Lung (tissue), 12 donors: Measurements from ENCODE around the gene MASTL. TPM values are rescaled to one million over a fixed set of nuclear protein-coding genes. Genes with fewer than 3 reads are reported as not detected.

Experiments
- ATAC-seq: fragments of 200-7000 bp; cut with Tn5 transposase; one replicate; pipeline ENCODE4 v1.9.1; 2020; ENCODE audit warnings: moderate number of reproducible peaks; ENCODE audit not compliant: insufficient read depth, low FRiP score
- DNase-seq, 3 donors: peaks; one replicate each; pipeline ENCODE4 v3.0.0-alpha.2; 2013 to 2017
- H3K27ac ChIP-seq, 2 donors: one replicate each; pipeline ENCODE4 v1.5.1; 2013; ENCODE audit warnings: mild to moderate bottlenecking in 2 of 2, moderate library complexity in 2 of 2, control low read depth in 1 of 2, inconsistent platforms in 1 of 2, low read depth in 1 of 2, low read length in 1 of 2
- H3K27me3 ChIP-seq, 3 donors: one replicate each; pipeline ENCODE4 v1.5.1; 2013; ENCODE audit warnings: low read length in 2 of 3; ENCODE audit not compliant: control insufficient read depth in 3 of 3, insufficient read depth in 3 of 3
- H3K36me3 ChIP-seq, 4 donors: one replicate each; pipeline ENCODE4 v1.5.1; 2013; ENCODE audit warnings: low read length in 4 of 4, mild to moderate bottlenecking in 1 of 4, moderate library complexity in 1 of 4; ENCODE audit not compliant: control insufficient read depth in 4 of 4, insufficient read depth in 4 of 4
- H3K4me1 ChIP-seq, 5 donors: one replicate each; pipeline ENCODE4 v1.5.1; 2013; ENCODE audit warnings: low read length in 5 of 5, mild to moderate bottlenecking in 2 of 5, moderate library complexity in 1 of 5; ENCODE audit not compliant: control insufficient read depth in 5 of 5, insufficient read depth in 5 of 5
- H3K4me3 ChIP-seq: one replicate; pipeline ENCODE4 v1.5.1; 2013; ENCODE audit warnings: mild to moderate bottlenecking, control low read depth, moderate library complexity
- H3K9ac ChIP-seq, 2 donors: one replicate each; pipeline ENCODE4 v1.5.1; 2013; ENCODE audit warnings: low read length in 2 of 2, control low read depth in 1 of 2; ENCODE audit not compliant: insufficient read depth in 1 of 2
- H3K9me3 ChIP-seq, 4 donors: one replicate each; pipeline ENCODE4 v1.5.1; 2013; ENCODE audit warnings: low read length in 3 of 4, mild to moderate bottlenecking in 1 of 4, moderate library complexity in 1 of 4; ENCODE audit not compliant: control insufficient read depth in 4 of 4, insufficient read depth in 3 of 4
- WGBS, 2 donors: extraction: QIAGEN DNeasy Blood & Tissue Kit; methylation state at CpG; one replicate each; pipeline ENCODE4 v1.1.7; 2013; 5-methylcytosine and 5-hydroxymethylcytosine counted together
- polyA plus RNA-seq, 2 donors: library from polyadenylated mRNA; stranded (reverse); fragments of 200-250 nt; gene quantifications; one replicate each; pipeline ENCODE4 v1.2.1, GENCODE V29; 2013
- total RNA-seq, 2 donors: library from RNA; depleted of rRNA in 1 of 2; stranded (reverse); fragments of >200 nt in 1 of 2; gene quantifications; one replicate each; pipeline ENCODE4 v1.2.1, GENCODE V29; 2014 to 2021
- TF ChIP-seq, protein P1 (sequence below): IDR thresholded peaks from 2 replicates; pipeline ENCODE4 v1.5.1; 2012; ENCODE audit warnings: mild to moderate bottlenecking; ENCODE audit errors: control extremely low read depth, extremely low read depth
- donor health status: control.
- donor health status: control.
- donor health status: Bipolar disorder and iron deficiency.
- donor health status: healthy.
- donor health status: DM: yes; HTN: yes; CAD: no.

Gene MASTL
- total and polyA plus RNA-seq, 4 donors, result 4.5 to 12.2 (median 6.3) TPM

DNA sequence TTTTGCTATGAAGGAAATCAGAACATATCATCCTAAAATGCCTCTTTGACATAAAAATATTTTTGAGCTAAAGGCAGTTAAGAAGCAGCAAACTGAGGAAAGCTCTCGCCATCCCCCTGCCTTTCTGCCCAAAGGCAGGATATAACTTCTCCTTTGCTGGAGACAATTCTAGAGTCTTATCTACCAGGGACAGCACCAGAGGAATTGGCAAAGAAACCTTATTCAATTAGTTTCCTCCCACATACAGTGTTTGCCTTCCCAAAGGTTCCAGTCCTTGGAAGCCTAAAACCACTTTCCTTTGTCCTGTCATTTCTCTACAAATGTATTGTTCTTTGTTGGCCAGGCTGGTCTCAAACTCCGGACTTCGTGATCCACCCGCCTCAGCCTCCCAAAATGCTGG is 33.7 kb downstream of the MASTL start:
- 96% methylated on average over 4 of the region's 4 CpGs for WGBS, 2 donors
- H3K4me1 ChIP-seq, result no peaks in the 10 kb centered on the region
- TF ChIP-seq, protein P1, sequence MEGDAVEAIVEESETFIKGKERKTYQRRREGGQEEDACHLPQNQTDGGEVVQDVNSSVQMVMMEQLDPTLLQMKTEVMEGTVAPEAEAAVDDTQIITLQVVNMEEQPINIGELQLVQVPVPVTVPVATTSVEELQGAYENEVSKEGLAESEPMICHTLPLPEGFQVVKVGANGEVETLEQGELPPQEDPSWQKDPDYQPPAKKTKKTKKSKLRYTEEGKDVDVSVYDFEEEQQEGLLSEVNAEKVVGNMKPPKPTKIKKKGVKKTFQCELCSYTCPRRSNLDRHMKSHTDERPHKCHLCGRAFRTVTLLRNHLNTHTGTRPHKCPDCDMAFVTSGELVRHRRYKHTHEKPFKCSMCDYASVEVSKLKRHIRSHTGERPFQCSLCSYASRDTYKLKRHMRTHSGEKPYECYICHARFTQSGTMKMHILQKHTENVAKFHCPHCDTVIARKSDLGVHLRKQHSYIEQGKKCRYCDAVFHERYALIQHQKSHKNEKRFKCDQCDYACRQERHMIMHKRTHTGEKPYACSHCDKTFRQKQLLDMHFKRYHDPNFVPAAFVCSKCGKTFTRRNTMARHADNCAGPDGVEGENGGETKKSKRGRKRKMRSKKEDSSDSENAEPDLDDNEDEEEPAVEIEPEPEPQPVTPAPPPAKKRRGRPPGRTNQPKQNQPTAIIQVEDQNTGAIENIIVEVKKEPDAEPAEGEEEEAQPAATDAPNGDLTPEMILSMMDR, result no peak

DNA sequence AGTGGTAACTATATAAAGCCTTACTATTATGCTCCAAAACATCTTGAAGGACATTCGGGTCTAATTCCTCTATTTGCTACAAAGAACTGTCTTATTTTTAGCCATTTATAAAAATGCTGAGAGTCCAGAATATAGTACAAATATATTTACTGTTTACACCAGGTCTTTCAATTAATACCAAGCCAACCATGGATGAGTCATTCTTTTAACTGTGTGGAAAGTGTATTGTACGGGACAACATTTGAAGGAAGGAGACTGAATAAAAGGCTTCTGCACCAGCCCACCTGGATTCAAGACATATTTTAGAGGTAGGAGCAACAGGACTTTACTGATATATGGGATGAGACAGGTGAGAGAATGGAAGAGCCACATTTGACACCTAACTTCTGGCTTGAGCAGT is 35.4 kb downstream of the MASTL start:
- TF ChIP-seq, protein P1, result no peak
- no peak overlapping the region for H3K4me3 ChIP-seq
- no peaks in the 10 kb centered on the region for H3K4me1 ChIP-seq
- 79 to 82% methylated on average over 2 of the region's 2 CpGs for WGBS, 2 donors
- H3K9ac ChIP-seq, result no peak overlapping the region
- no peak overlapping the region for H3K27ac ChIP-seq
- H3K36me3 ChIP-seq, result peaks cover 0 to 6% (median 3%) of the 10 kb centered on the region in 4 donors
- no peak for ATAC-seq
- no peaks in the 10 kb centered on the region for H3K27me3 ChIP-seq
- no peak for DNase-seq
- no peaks in the 10 kb centered on the region for H3K9me3 ChIP-seq

More for the DNA sequence above, 33.7 kb downstream of the MASTL start:
- H3K9ac ChIP-seq, result no peak overlapping the region
- peaks cover 0 to 11% (median 3%) of the 10 kb centered on the region in 4 donors for H3K36me3 ChIP-seq
- no peaks in the 10 kb centered on the region for H3K27me3 ChIP-seq
- ATAC-seq, result no peak
- no peak for DNase-seq
- H3K4me3 ChIP-seq, result no peak overlapping the region
- no peaks in the 10 kb centered on the region for H3K9me3 ChIP-seq
- no peak overlapping the region for H3K27ac ChIP-seq

DNA sequence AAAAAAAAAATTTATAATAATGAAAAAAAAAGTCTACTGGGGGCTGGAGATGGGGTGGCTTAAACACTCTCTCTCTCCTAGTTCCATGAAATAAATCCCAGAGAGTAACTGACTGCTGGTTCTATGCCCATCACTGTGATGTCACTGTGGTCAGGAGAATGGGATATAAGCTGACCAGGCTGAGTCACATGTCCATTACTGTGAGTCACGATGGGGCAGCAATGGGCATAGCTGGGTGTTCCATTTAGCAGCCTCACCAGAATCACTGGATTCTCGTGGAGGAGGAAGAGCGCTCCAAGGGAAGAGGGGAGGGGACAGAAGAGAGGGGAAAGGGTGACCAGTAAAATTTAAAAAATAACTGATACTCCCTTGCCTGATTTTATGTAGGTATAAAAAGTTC is 37.1 kb downstream of the MASTL start:
- Histone ChIP-seq H3K27me3 (no peaks in the 10 kb centered on the region), H3K36me3 (peaks cover 0 to 9% (median 5%) of the 10 kb centered on the region in 4 donors), H3K9ac (no peak overlapping the region), H3K27ac (no peak overlapping the region), H3K4me1 (no peaks in the 10 kb centered on the region), H3K4me3 (no peak overlapping the region), H3K9me3 (no peaks in the 10 kb centered on the region)
- no peak for ATAC-seq
- TF ChIP-seq, protein P1, result no peak
- no peak for DNase-seq
- 76 to 77% methylated on average over 3 of the region's 3 CpGs for WGBS, 2 donors
